ENCODE results near the gene LORICRIN. TPM values are rescaled to one million over a fixed set of nuclear protein-coding genes. Genes with fewer than 3 reads are reported as not detected.
A peak's percentile ranks its signal among the peaks of the same experiment; 100 is the strongest.

The LORICRIN gene
- total RNA-seq, 1 donor from 2014 or later = not detected

GRCh38 chr1:153231785-153232184, 27.7 kb upstream of the LORICRIN start:
- no peak for DNase-seq (ENCODE audit: low read depth)
- no peak for TF ChIP-seq CTCF (conservative IDR thresholded peaks at IDR 0.05; ENCODE audit: low read depth, low read length)
- no peak overlapping the region for H3K4me3 ChIP-seq (ENCODE audit: low read depth, low read length)

GRCh38 chr1:153232553-153232952, 26.9 kb upstream of the LORICRIN start:
- TF ChIP-seq CTCF (conservative IDR thresholded peaks at IDR 0.05; ENCODE audit: low read depth, low read length) = no peak
- no peak for DNase-seq (ENCODE audit: low read depth)

GRCh38 chr1:153233448-153233847, 26.0 kb upstream of the LORICRIN start:
- DNase-seq (ENCODE audit: low read depth) = no peak
- TF ChIP-seq CTCF (conservative IDR thresholded peaks at IDR 0.05; ENCODE audit: low read depth, low read length) = no peak
- H3K4me3 ChIP-seq (ENCODE audit: low read depth, low read length) = no peak overlapping the region

More at GRCh38 chr1:153232553-153232952, 26.9 kb upstream of the LORICRIN start:
- no peak overlapping the region for H3K4me3 ChIP-seq (ENCODE audit: low read depth, low read length)

GRCh38 chr1:153238527-153238926, 21.0 kb upstream of the LORICRIN start:
- TF ChIP-seq CTCF (conservative IDR thresholded peaks at IDR 0.05; ENCODE audit: low read depth, low read length) = peak; percentile 39
- no peak overlapping the region for H3K4me3 ChIP-seq (ENCODE audit: low read depth, low read length)
- DNase-seq (ENCODE audit: low read depth) = no peak

GRCh38 chr1:153242160-153242559, 17.3 kb upstream of the LORICRIN start:
- no peak for TF ChIP-seq CTCF (conservative IDR thresholded peaks at IDR 0.05; ENCODE audit: low read depth, low read length)
- no peak for DNase-seq (ENCODE audit: low read depth)
- no peak overlapping the region for H3K4me3 ChIP-seq (ENCODE audit: low read depth, low read length)

GRCh38 chr1:153245466-153245865, 14.0 kb upstream of the LORICRIN start:
- no peak overlapping the region for H3K4me3 ChIP-seq (ENCODE audit: low read depth, low read length)
- DNase-seq (ENCODE audit: low read depth) = no peak
- TF ChIP-seq CTCF (conservative IDR thresholded peaks at IDR 0.05; ENCODE audit: low read depth, low read length) = no peak

GRCh38 chr1:153246018-153246417, 13.5 kb upstream of the LORICRIN start:
- H3K4me3 ChIP-seq (ENCODE audit: low read depth, low read length) = no peak overlapping the region
- no peak for DNase-seq (ENCODE audit: low read depth)
- TF ChIP-seq CTCF (conservative IDR thresholded peaks at IDR 0.05; ENCODE audit: low read depth, low read length) = no peak
